Esophagus squamous epithelium (tissue), 4 donors: Measurements from ENCODE around the gene OGFOD3.
"Not testable (repeated sequence)": the region's sequence is repeated elsewhere in the genome, so short reads cannot be mapped to it uniquely, and the experiment has no call there.

Experiments
- POLR2A ChIP-seq, 4 donors: fragments of 450-650 bp; IDR thresholded peaks; one replicate each; pipeline ENCODE4 v1.6.1; 2017; ENCODE audit warnings: antibody characterized with exemption in 4 of 4, mild to moderate bottlenecking in 4 of 4, moderate library complexity in 3 of 4
- TF ChIP-seq, protein P1 (sequence below), 6 experiments: fragments of 450-650 bp in 4 of 6; fragments of 200-600 bp in 2 of 6; sonication (generic) in 2 of 6; IDR thresholded peaks; one replicate each; pipeline ENCODE4 v1.5.1; 2016 to 2019; ENCODE audit warnings: antibody characterized with exemption in 6 of 6, mild to moderate bottlenecking in 4 of 6, moderate library complexity in 4 of 6

DNA sequence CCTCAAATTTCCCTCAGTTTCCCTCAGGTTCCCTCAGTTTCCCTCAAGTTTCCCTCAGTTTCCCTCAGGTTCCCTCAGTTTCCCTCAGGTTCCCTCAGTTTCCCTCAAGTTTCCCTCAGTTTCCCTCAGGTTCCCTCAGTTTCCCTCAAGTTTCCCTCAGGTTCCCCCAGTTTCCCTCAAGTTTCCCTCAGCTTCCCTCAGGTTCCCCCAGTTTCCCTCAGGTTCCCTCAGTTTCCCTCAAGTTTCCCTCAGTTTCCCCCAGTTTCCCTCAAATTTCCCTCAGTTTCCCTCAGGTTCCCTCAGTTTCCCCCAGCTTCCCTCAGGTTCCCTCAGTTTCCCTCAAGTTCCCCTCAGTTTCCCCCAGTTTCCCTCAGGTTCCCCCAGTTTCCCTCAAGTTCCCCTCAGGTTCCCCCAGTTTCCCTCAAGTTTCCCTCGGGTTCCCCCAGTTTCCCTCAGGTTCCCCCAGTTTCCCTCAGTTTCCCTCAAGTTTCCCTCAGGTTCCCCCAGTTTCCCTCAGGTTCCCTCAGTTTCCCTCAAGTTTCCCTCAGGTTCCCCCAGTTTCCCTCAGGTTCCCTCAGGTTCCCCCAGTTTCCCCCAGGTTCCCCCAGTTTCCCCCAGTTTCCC, 58.8 kb downstream of the OGFOD3 start:
- TF ChIP-seq, protein P1, sequence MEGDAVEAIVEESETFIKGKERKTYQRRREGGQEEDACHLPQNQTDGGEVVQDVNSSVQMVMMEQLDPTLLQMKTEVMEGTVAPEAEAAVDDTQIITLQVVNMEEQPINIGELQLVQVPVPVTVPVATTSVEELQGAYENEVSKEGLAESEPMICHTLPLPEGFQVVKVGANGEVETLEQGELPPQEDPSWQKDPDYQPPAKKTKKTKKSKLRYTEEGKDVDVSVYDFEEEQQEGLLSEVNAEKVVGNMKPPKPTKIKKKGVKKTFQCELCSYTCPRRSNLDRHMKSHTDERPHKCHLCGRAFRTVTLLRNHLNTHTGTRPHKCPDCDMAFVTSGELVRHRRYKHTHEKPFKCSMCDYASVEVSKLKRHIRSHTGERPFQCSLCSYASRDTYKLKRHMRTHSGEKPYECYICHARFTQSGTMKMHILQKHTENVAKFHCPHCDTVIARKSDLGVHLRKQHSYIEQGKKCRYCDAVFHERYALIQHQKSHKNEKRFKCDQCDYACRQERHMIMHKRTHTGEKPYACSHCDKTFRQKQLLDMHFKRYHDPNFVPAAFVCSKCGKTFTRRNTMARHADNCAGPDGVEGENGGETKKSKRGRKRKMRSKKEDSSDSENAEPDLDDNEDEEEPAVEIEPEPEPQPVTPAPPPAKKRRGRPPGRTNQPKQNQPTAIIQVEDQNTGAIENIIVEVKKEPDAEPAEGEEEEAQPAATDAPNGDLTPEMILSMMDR (IDR thresholded peaks at IDR 0.05) = not testable (repeated sequence)
- TF ChIP-seq POLR2A (IDR thresholded peaks at IDR 0.05) = not testable (repeated sequence)
